Skin of body (tissue), 2 donors: ENCODE results near the gene LHFPL2. TPM values are rescaled to one million over a fixed set of nuclear protein-coding genes. Genes with fewer than 3 reads are reported as not detected.
"Not testable (repeated sequence)": the region's sequence is repeated elsewhere in the genome, so short reads cannot be mapped to it uniquely, and the experiment has no call there.

Experiments used
- DNase-seq: peaks from one replicate; lab custom pipeline; 2025; lab: John Stamatoyannopoulos, UW
- total RNA-seq: library from RNA; depleted of rRNA; stranded (reverse); fragments of >200 nt; gene quantifications from one replicate; pipeline ENCODE4 v1.2.3, GENCODE V29; 2014

LHFPL2 gene
- total RNA-seq, 1 donor from 2014 or later = 75.7 TPM

DNA sequence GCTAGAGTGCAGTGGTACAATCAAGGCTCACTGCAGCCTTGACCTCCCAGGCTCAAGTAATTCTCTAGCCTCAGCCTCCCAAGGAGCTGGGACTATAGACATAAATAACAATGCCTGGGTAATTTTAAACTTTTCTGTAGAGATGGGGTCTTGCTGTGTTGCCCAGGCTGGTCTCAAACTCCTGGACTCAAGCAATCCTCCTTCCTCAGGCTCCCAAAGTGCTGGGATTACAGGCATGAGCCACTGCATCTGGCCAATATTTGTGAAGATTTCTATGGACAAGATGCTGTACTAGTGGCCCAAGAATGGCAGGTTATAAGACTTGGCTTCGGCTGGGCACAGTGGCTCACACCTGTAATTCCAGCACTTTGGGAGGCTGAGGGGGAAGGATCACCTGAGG is 18.4 kb upstream of the LHFPL2 start:
- not testable (repeated sequence) for DNase-seq

DNA sequence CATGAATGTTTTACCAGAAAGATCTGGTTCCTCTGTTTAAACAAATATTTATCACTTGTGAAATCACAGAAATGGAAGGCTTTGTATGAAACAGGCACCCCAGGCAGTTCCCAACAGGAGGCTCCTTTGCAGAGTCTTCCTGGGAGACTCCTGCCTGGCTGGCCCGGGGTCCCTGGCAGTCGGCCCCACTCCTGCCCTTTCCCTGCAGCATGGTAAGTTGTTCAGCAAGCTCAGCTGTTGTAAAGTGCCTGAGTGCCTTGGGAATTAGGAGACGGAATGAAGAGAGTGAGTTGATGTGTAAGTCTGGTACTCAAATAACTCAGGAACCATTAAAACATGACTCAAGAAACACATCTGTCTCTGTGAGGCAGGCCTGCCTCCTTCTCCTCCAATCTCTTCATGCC is 17.5 kb upstream of the LHFPL2 start:
- DNase-seq = no peak

DNA sequence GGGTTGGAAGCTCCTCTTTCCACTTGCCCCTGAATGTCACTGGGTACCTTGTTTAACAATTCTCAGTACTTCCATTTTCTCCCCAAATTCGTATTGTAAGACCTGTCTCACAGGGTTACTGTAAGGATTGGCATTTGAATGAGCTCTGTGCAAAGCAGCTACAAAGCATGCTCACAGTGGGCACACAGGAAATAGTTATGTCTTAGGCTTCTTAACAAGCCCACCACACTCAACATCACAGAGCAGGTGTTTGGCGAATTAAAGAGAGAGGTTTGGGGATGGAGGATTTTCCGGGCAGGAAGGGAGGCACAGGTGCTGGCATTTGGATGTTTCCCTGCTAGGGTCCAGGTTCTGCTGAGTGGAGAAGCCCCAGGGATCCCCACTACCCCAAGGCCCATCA is 17.0 kb upstream of the LHFPL2 start:
- no peak for DNase-seq

DNA sequence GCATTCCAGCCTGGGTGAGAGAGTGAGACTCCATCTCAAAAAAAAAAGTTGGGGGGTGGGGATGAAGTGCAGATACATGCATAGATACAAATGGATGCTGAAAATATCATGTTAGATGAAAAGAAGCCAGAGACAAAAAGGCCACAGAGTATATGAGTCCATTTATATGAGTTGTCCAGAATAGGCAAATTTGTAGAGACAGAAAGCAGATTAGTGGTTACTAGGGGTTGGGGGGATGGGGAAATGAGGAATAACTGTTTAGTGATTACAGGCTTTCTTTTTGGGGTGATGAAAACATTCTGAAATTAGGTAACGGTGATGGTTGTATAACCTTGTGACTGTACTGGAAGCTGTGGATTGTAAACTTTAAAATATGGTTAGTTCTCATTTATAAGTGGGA is 13.8 kb upstream of the LHFPL2 start:
- DNase-seq = no peak

DNA sequence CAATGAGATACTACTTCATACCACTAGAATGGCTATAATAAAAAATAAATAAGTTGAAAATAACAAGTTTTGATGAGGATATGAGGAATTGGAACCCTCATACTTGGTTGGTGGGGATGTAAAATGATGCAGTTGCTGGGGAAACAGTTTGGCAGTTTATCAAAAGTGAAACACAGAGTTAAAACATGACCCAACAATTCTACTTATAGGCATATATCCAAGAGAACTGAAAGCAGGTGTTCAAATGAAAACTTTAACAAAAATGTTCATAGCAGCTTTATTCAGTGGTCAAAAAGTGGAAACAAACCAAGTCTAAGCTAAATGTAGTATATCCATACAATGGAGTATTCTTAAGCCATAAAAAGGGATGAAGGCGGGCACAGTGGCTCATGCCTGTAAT is 13.1 kb upstream of the LHFPL2 start:
- no peak for DNase-seq

DNA sequence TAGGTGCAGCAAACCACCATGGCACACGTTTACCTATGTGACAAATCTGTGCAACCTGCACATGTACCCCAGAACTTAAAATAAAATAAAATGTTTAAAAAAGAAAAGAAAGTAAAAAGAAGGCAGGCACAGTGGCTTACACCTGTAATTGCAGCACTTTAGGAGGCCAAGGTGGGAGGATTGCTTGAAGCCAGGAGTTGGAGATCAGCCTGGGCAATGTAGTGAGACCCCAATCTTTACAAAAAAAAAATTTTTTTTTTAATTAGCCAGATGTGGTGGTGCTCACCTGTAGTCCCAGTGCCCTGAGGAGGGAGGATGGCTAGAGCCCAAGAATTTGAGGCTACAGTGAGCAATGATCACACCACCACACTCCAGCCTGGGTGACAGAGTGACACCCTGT is 12.5 kb upstream of the LHFPL2 start:
- DNase-seq = no peak

DNA sequence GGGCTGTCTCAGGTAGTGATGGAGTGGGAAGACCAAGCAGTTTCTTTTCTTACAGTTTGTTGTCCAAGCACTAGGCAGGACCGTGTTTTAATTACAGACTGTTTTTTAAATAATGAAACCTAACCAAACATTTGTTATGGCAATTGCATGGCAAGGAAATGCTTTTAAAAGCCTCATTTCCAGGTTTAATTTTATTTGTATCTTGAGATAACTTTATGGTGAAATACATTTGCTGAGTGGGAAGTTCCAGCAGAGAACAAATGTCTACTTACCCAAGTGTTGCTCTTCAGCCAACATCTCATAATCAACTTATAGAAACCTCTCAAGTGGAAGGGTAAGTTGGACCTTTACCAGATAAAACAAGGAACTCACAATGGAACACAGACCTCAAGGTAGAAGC is 11.8 kb upstream of the LHFPL2 start:
- no peak for DNase-seq

DNA sequence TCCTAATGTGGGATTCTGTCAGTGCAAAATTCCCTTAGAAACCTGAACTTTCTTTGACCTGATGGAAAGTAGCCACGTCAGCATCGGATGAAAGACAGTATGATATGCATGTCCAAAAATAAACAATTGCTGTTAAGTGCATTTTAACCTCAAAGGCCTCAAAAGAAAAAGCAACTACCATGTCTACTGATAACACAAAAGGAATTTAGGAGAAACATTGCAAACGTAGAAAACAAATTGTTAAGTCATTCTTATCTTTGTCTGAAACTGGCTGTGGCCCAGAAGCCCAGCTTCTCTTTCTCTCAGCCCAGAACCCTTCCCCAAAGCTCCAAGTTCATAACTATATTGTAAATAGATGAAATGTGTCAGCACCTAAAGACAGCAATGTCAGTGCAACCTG is 11.1 kb upstream of the LHFPL2 start:
- peak; percentile 45 for DNase-seq

DNA sequence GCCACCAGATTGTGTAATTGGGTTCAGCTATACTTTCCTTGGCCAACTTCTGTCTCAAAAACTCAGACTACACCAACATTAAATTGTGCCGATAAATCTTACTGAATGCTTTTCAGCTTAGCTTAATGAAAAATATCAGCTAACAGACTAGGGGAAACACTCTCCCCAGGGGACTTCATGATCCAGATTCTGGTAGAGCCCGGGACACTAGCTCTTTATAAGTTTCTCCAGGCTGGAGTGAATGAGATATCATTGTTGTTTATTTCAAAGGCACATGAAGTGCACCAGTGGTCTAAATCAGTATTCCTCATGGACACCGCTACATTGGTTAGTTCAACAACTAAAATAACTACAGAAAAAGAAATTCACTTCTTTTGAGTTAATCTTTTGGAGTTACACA is 10.5 kb upstream of the LHFPL2 start:
- DNase-seq = peak; percentile 59

DNA sequence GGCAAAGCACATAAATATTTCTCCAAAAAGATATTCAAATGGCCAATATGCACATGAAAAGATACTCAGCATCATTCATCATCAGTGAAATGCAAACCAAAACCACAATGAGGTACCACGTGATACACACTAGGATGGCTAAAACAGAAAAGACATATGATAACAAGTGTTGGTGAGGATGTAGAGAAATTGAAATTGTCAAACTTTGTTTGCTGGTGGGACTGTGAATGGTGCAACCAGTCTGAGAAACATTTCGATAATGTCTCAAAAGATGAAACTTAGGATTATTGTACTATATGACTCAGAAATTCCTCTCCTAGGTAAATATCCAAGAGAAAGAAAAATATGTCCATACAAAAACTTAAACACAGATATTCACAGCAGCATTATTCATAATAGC is 8.6 kb upstream of the LHFPL2 start:
- DNase-seq = no peak

DNA sequence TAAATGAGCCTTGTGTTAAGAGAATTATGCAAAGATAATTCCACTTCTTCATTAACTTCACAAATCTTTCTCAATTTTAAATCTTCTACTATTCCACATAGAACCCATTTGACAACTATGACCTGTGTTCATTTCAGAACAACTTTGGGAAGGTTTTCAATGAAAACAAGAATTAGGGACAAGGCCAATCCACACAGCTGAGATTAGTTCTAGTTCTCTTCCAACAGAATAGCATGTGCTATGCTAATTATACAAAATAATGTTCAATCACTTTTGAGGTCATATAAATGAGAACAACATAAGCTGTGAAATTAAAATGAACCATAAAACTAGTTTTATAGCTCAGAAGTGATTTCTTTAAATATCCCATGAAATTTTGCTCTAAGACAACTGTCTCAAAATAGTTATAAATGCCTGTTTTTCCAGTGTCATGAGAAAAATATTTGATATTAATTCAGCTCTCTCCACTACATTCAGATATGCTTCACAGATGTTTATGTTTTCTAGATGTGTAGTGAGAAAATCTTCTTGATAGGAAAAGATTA is 7.2 kb upstream of the LHFPL2 start:
- DNase-seq = peak; percentile 92

DNA sequence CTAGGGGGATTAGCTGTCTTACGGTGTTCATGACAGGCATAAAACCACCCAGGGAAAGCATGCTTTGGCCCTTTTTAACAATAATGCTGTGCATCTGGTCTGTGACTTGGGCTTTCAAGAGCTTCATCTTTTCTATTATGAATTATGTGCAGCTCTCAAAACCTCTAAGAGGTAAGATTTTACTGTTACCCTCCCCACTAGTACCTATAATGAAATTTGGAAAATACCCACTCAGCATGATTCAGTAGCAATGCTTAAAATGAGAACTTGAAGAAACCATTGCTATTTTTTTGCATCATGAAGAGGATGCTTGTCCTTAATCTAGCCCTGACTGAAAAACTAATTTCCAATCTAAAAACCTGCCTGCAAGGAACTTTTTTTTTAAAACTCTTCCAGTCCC is 5.8 kb upstream of the LHFPL2 start:
- DNase-seq = no peak

DNA sequence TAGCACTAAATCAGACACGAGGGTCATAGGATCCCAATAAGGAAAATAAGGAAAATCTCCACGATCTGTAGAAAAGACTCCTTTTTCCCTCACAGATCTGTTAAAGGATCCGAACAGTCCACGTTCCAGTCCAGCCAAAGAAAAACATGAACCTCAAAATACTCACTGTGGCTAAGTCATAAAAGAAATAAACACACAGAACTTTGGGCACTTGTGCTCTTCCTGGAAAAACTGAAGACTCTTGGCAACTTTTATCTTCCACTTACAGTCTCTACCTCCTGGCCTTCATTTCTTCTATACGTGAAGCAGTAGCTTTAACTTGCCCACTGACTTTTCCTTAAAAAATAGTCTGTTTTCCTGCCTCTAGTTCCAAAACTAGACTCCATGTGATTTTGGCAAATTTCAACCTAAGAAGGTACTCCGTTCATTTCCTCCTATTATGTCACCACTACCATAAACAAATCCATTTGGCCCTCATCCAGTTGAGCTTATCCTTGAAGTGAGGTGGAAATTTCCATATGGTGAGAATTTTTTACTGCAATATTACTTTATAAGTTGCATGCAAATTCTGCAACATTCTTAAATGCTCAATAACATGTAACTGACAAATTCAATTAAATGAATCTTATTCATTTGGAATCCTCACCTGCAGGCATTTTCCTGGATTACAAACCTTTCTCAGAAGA is 5.3 kb upstream of the LHFPL2 start:
- DNase-seq = no peak

DNA sequence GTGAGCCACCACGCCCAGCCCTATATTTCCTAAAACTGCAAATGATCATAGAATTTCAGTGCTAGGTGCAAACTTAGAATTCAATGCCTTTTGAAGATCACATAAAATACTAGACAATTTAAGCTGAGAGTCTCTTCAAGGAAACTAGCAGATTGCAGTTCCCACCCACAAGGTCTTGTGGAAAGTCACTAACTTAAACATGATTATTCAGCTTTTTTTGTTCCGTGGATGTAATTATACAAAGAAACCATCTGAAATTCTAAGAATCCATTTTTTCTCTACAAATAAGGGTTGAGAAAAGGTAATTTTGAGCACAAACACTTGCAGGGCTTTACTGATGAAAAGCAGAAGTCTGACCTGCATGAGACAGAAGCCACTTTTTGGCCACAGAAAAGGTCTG is 4.5 kb upstream of the LHFPL2 start:
- DNase-seq = no peak

DNA sequence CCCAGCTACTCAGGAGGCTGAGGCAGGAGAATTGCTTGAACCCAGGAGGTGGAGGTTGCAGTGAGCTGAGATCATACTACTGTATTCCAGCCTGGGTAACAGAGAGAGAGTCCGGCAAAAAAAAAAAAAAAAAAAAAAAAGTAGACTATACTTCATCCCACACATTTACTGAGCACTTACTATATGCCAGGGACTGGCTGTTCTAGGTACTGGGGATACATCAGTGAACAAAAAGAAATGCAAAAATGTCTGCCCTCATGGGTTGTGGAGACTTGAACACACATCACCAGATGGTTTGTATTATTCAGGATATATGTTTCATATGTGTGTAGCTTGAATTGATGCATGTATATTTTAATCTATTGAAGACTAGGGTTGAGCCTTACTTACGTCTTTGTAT is 2.9 kb upstream of the LHFPL2 start:
- DNase-seq = no peak

DNA sequence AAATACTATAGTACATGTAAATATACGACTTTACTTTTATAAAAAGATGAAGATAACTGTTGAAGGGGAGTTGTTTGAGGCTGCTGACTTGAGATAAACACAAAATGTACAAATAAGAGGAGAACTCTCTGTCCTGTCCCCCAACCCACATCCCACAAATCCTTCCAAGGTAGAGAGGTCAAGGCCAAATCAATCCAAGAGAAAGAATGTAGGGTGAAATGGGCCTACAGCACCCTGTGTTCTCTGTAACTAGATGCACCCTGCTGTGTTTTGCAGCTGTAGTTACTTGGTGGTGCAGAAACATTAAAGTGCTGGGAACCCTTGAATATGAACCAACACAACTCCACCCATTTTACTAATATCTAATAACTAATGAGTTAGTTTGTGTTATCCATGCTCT is 2.0 kb upstream of the LHFPL2 start:
- DNase-seq = no peak

DNA sequence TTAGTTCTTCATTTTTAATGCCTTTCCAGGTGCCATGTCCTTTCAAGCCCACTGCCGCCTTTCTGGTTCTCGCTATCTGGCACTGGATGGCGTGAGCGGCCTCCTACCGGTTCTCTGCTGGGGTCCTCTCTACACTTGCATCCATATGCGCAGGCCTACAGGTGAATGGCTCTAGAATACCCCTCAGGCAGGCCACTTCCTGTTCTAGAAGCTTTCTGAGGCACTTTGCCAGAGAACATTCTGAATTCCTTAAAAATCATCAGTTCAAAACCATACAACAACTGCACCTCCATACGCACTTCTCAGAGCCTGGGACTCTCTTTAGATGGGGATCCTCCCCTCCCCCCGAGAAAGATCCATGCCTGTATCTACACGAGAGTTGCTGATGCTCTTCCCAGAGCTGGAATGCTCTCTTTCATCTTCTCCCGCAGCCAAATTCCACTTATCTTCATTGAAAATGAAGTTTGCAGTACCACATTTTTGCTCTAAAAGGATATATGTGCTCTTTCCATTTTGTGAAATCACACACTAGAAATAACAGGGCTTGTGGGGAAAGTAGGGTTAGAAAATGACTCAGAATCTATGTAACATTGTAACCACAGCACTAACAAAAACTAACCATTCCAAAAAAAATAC is 1.4 kb upstream of the LHFPL2 start:
- no peak for DNase-seq

DNA sequence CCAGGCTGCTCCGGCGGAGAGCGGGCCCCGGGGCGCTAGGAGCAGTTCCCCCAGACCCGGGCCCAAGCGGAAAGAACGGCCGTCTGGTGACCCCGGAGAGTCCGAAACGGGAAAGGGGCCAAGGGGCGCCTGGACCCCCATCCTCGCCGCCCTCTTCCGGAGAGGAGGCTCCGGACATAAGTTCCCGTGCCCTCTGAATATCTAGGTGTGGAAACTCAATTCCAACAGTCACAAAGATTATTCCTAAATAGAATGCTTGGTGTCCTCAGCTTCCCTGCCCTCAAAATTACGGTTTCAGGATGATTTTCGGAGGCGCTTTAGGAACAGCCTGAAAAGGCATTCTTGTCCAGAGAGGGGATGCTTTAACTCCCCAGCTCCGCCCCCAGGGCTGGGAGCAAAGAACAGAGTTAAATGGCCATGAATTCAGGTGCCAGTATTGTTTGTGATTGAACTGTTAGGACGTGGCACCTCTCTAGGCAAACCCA is 681 bp upstream of the LHFPL2 start:
- DNase-seq = peak; percentile 30

DNA sequence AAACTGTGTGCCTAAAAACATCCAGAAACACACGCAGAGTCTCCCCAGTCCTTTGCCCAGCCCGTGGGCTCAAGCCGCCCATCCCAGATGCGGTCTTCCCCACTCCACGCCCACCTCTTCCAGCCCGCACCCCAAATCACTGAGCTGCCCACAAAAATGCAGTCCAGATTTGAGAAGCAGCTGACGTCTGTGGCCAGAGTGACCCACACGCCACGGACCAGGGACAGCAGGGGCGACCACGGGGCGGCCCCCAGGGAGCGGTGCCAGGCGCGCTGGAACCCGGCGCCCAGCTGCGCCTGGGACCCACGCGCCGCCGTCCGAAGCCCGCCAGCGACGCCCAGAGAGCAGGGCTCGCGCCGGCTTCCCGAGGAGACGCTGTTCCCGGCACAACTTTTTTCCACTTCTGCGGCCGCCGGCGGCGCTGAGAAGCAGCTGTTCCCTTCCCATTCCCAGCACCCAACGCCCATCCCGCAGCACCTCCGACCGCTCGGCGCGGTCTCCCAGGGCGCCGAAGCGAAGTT is 674 bp downstream of the LHFPL2 start:
- no peak for DNase-seq

DNA sequence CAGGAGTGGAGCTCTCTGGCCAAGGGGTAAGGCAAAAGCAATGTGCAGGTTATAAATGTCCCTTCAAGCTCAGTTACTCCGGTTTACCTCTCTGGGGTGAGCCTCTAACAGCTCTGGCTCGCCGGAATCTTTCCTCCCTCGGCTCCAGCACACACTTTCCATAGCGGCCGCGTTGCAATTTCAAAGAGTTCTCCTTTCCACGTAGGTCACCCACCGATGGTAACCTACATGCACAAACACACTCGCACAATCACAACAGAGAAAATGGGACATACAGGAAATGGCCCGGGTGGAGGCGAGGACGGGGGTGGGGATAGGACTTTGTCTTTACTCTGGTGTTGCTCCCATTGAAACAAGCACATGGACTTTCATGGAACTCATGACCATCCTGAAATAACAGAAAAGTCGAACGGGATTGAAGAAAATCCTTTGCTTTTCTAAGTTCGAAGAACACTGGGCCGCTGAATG is 1.2 kb downstream of the LHFPL2 start:
- peak; percentile 52 for DNase-seq

DNA sequence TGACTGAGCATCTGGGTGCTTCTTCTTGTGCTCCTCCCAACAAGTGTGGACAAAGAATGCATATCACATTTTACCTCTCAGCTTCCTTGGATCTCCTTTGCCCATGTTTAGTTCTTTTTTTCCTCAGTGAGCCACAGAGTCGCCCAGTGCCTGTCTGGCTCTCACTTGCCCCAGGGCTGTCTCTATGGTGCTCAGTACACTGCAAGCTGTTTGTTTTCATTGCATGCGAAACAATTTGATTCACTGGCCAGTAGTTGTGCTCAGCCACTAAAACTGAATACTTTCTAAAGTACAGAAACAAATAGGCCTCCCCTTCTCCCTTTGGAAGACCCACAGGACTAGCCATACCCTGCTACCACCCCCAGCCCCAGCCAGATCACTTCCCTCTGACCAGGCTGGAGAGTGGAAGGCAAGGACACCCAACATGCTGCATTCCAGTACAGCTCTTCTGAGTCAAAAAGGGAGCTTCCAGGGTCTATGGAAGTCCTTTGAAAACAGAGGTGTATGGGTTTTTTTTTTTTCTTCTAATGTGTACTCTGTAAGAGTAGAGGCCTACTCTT is 3.8 kb downstream of the LHFPL2 start:
- no peak for DNase-seq

DNA sequence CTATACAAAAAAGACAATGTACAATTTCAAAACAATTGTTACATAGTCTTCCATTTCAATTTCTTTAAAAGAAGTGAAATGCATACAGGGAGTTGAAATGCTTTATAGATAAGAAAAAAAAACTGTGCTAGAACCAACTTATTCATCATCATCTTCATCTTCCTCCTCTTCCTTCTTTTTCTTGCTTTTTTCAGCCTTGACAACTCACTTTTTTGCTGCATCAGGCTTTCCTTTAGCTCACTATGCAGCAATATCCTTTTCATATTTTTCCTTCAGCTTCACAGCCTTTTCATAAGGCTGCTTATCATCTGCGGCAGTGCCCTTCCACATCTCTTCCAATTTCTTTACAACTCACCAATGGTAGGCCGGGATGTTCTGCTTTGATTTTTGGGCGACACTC is 4.4 kb downstream of the LHFPL2 start:
- no peak for DNase-seq
